RCC 7860 (cell line): Measurements from ENCODE around the gene OBI1.

Experiments
- DNase-seq: peaks from one replicate; pipeline ENCODE4 v3.0.0-alpha.2; 2015; ENCODE audit warnings: low spot score
- FAIRE-seq: peaks from 2 replicates; lab custom pipeline; 2012; peaks lifted over from hg19 to GRCh38; lab: Jason Lieb, UNC

OBI1 gene

DNA sequence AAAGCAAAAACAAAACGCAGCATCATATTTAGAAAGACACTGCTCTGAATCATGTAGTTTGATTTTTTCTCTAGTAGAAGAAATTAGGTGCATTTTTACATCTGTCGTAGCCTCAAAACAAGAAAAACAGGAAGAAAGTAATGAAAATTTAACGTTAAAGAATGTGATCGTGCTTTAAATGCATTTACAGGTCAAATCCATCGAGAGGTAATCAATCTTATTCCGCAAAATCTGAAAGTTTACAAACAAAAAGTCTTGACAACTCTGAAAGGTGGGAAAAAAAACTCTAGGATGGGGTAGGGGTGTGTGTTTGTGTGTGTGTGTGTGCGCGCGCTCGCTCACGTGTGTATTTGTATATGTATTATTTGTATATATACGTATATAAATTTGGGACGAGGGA is 65.8 kb downstream of the OBI1 start:
- DNase-seq: no peak
- no peak for FAIRE-seq

DNA sequence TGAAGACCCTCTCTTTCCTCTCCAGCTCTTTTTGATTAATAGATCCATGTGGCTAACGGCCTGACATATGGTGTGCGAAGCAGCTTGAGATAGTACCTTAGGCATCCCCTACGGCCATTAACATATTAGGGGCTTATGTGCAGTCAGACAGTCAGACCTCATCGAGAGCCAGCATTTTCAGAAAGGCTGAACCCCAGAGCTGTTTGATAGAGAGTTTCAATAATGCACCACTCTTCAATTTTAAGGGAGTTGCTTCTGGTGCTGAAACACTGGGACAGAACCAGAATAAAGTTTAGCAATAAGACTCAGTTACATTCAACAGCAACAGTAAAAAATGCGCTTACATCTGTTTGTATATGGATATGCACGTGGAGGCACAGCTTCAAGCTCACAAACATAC is 66.4 kb downstream of the OBI1 start:
- FAIRE-seq: no peak
- DNase-seq: no peak

DNA sequence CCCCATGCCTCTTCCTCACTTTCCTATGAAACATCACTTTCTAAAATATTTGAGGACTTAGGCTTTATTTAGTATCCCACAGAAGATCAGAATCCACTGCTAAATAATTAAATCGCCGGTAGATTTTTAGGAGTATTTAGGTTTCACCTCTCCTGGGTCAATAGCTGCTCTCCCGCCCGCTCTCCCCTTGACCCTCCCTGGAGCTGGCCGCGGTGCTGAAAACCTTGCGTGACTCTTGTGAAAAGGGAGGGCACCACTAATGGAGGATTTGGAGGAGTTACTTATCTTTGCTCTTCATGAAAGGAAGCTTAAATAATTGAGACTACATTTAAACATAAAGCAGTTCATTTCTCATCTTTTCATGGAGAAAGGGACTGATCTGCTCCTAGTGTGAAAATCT is 69.7 kb downstream of the OBI1 start:
- no peak for DNase-seq
- FAIRE-seq: no peak

DNA sequence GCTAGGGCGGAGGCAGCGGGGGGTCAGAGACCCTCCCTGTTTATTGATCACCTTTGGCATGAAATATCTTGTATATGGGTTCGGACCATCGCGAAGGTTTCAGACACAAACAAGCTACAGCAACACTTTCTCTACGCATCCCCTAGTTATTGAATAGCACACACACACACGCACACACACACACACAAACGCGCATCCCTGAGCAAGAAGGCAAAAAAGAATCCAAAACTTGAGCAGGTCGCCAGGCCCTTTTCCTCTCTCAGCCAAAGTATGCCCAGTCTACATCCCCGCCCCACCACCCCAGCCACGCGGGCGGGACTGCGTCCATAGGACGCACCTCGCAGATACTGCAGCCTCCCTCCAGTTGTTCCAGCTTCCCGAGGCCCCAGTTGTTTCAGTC is 71.6 kb downstream of the OBI1 start:
- no peak for DNase-seq
- no peak for FAIRE-seq

DNA sequence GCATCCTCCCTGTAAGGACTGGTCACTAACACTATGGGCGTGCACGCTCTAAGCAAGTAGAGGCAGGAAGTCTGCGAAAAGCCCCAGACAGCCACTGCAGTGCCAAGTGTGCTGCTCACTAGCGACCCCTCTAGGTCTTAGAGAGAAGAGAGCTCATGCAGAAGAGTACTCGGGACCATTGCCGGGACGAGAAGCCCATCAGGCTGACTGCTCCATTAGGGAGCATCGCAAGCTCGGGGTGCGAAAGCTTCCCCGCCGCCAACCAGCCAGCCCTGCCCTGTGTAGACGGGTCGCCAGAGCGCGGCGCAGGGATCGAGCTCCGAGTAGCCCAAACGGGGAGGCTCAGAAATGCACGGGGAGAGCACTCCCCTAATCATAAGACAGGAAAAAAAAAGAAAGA is 72.2 kb downstream of the OBI1 start:
- FAIRE-seq (no peak), DNase-seq (no peak)

DNA sequence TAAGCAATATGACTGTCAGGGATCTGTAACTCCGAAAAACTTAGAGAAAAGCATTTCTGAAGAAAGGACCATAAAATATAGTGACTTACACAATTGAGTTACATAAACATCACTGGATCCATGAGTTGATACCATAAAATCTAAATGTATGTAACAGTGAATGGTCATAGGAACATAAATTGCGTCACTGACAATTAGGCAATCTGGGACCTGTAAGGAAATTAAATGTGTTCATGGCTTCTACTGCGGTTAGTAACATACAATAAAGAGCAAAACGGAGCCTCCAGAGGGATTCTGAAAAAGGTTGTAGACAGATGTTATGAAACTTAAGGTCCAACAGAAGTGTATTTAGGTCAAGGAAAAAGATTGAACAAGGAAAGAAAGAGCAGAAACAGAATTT is 82.7 kb downstream of the OBI1 start:
- no peak for DNase-seq
- no peak for FAIRE-seq

DNA sequence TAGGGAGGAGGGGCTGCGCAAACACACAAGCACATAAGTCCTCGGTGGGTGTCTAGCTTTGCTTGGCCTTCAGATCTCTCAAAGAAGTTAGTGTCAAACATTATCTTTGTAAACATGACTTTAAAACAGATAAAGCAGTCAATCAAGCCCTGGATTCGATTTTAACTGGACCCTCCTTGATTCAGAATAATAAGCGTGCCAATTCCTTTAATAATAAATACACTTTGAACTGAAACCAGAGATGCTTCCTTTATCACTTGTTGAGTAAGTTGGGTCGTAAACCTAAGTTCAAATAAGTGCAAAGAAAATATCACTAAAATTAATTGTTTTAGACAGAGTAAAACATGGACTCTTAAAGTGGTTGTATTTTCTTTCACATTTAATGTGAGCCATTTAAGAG is 86.5 kb downstream of the OBI1 start:
- FAIRE-seq (no peak), DNase-seq (no peak)

DNA sequence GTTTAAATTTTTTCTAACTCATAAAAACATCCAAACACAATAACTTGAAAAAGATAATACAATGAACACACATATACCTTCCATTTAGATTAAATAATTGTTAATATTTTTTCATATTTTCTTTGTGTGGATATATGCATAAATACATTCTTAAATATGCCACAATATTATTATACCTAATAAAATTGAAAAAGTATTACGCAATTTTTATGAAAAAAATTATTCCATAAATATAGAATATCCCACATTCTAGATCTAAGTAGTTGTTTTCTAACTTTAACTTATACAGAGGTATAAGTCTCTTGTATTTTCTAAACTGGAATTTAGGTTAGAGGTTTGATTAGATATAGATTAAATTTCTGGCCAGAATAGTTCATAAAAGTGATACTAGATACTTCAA is 89.9 kb downstream of the OBI1 start:
- FAIRE-seq: no peak
- no peak for DNase-seq

DNA sequence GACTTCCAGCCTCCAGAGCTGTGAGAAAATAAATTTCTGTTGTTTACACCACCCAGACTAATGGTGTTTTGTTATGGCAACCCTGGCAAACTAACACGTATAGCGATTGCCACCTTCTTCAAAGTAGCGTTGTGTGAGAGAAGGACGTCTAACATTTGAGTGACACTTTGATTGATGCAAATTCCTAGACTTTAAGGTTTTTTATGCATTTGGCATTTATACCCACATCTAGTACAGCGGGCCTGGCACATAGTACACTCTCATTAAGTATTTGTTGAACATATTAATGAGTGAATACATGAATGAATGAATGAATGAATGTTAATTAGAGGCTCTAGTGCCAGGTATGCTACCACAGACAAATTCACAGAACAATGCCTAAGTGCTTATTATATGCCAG is 92.3 kb downstream of the OBI1 start:
- FAIRE-seq: no peak

More for the DNA sequence above, 92.3 kb downstream of the OBI1 start:
- DNase-seq: no peak
